Esophagus muscularis mucosa (tissue), 3 donors: ENCODE data around the gene NEUROD2.

Experiments
- CTCF ChIP-seq, 3 experiments: fragments of 200-600 bp in 2 of 3; fragments of 450-650 bp in 1 of 3; sonication (generic) in 2 of 3; IDR thresholded peaks; one replicate each; pipeline ENCODE4 v1.5.1; 2017 to 2019; ENCODE audit warnings: antibody characterized with exemption in 3 of 3, mild to moderate bottlenecking in 2 of 3, moderate library complexity in 1 of 3
- POLR2A ChIP-seq: fragments of 450-650 bp; IDR thresholded peaks from one replicate; pipeline ENCODE4 v1.6.1; 2017; ENCODE audit warnings: antibody characterized with exemption, moderate library complexity, mild to moderate bottlenecking, low read depth
- POLR2AphosphoS5 ChIP-seq, 2 donors: sonication (generic); formaldehyde crosslinking; IDR thresholded peaks; one replicate each; pipeline ENCODE4 v1.6.1; 2017; ENCODE audit warnings: antibody characterized with exemption in 2 of 2

DNA sequence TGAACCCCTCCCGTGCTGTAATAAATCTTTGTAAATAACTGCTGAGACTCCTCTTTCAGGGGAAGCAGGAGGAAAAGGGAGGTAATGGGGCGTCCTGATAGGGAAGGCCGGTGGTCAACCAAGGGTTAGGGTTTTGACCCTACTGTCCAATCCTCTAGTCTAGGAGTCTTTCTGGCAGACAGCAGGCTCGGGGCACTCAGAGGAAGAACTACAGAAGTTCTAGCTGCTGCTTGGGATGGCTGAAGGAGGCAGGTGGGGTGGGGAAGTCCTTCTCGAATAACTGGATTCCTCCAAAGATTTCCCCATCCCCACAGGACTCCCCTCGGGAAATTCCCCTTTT lies 28.8 kb upstream of the NEUROD2 start:
- TF ChIP-seq CTCF (IDR thresholded peaks at IDR 0.05) = no peak
- no peak for TF ChIP-seq POLR2A
- no peak for TF ChIP-seq POLR2AphosphoS5 (IDR thresholded peaks at IDR 0.05)
